Measurements from ENCODE around the gene KITLG.

KITLG gene

GRCh38 chr12:88570103-88570502 is 10.2 kb downstream of the KITLG start:
- TF ChIP-seq, protein P1, sequence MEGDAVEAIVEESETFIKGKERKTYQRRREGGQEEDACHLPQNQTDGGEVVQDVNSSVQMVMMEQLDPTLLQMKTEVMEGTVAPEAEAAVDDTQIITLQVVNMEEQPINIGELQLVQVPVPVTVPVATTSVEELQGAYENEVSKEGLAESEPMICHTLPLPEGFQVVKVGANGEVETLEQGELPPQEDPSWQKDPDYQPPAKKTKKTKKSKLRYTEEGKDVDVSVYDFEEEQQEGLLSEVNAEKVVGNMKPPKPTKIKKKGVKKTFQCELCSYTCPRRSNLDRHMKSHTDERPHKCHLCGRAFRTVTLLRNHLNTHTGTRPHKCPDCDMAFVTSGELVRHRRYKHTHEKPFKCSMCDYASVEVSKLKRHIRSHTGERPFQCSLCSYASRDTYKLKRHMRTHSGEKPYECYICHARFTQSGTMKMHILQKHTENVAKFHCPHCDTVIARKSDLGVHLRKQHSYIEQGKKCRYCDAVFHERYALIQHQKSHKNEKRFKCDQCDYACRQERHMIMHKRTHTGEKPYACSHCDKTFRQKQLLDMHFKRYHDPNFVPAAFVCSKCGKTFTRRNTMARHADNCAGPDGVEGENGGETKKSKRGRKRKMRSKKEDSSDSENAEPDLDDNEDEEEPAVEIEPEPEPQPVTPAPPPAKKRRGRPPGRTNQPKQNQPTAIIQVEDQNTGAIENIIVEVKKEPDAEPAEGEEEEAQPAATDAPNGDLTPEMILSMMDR (conservative IDR thresholded peaks at IDR 0.05; ENCODE audit: low read depth, low read length): no peak
- no peak for DNase-seq (ENCODE audit: low read depth)
- H3K4me3 ChIP-seq (ENCODE audit: low read length): no peak overlapping the region

DNA sequence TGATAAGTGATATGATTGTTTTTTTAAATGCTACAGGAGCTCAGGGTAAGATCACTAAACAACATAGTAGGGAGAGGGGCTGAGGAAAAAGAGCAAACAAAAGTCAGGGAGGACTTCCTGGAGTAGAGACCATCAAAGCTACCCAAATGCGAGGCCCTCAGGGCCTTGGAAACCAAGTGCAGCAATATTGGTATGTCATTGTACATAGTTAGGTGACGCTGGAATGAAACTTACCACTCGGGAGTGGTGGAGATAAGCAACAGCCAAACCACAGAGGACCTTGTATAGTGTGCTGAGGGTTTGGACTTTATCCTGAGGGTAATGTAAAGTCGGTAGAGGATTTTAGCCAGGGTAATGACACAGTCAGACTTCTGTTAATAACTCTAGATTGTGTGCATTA is 13.8 kb downstream of the KITLG start:
- no peak for DNase-seq (ENCODE audit: low read depth)
- TF ChIP-seq, protein P1 (conservative IDR thresholded peaks at IDR 0.05; ENCODE audit: low read depth, low read length): no peak
- no peak overlapping the region for H3K4me3 ChIP-seq (ENCODE audit: low read length)

GRCh38 chr12:88562846-88563582 is 17.3 kb downstream of the KITLG start:
- no peak overlapping the region for H3K4me3 ChIP-seq (ENCODE audit: low read length)
- no peak for DNase-seq (ENCODE audit: low read depth)
- TF ChIP-seq, protein P1 (conservative IDR thresholded peaks at IDR 0.05; ENCODE audit: low read depth, low read length): no peak

DNA sequence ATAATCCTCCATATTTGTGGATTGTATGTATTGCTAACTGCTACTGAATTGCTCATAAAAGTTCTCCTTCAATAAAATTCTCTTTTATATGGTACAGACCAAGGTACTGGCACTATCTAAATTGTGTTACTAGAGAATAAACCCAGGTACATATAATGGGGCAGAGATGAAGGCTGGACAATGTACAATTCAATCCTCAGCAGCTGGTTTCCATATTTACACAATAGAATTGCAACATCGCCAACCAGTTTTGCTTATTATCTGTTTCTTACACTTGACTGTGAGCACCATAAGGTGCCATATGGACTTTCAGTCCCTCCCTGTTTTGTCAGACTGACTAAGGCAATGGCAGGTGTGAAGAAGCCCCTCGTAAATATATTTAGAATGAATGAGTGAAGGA is 18.1 kb downstream of the KITLG start:
- no peak overlapping the region for H3K4me3 ChIP-seq (ENCODE audit: low read length)
- no peak for DNase-seq (ENCODE audit: low read depth)
- TF ChIP-seq, protein P1 (conservative IDR thresholded peaks at IDR 0.05; ENCODE audit: low read depth, low read length): no peak

DNA sequence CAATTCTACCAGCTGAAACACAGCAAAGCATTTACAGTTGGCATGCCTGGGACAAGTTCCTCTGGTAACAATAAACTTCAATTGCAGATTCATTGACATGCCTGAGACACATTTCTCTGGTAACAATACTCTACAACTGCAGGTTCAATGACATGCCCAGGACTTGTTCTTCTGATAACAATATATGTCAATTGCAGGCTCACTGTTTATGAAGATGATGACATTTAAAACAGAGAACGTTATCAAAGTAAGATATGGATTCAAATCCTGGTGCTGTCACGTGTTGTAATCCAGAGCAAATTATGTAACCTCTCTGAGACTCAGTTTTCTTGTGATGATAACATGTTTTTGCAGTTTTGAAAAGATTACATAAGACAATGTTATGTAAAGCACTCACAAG is 20.5 kb downstream of the KITLG start:
- H3K4me3 ChIP-seq (ENCODE audit: low read length): no peak overlapping the region
- DNase-seq (ENCODE audit: low read depth): no peak
- TF ChIP-seq, protein P1 (conservative IDR thresholded peaks at IDR 0.05; ENCODE audit: low read depth, low read length): no peak

GRCh38 chr12:88559199-88559598 is 21.1 kb downstream of the KITLG start:
- TF ChIP-seq, protein P1 (conservative IDR thresholded peaks at IDR 0.05; ENCODE audit: low read depth, low read length): no peak
- no peak overlapping the region for H3K4me3 ChIP-seq (ENCODE audit: low read length)
- no peak for DNase-seq (ENCODE audit: low read depth)

DNA sequence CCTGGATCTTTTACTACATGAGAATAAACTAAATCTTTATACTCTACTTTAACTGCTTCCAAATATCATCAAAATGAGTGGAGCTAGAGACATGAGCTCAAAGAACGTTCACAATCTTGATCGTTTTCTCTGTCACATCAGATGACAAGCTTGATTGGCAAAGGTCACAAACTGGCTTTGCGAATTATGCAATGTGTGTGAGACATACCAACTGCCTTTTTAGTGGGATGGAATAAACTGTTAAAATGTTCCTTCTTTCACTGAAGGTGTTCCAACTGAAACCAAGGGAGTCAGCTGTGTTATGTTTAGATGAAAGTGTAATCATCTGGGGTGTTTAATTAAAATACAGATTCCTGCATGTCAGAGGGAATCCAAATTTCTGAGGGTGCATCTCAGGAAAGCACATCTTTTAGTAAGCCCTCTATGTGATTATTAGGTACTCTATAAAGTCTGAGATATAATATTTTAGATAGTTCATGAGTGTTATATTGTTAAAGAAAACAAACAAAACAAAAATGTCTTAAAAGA is 21.9 kb downstream of the KITLG start:
- H3K4me3 ChIP-seq (ENCODE audit: low read length): no peak overlapping the region
- DNase-seq (ENCODE audit: low read depth): no peak
- TF ChIP-seq, protein P1 (conservative IDR thresholded peaks at IDR 0.05; ENCODE audit: low read depth, low read length): no peak

Data from retinal pigment epithelial cell (primary cell).